ENCODE data around the gene TUBB6. TPM values are rescaled to one million over a fixed set of nuclear protein-coding genes. Genes with fewer than 3 reads are reported as not detected.
A peak's percentile ranks its signal among the peaks of the same experiment; 100 is the strongest.

The TUBB6 gene
- total RNA-seq, 1 experiment from 2014 or later = 657 TPM

DNA sequence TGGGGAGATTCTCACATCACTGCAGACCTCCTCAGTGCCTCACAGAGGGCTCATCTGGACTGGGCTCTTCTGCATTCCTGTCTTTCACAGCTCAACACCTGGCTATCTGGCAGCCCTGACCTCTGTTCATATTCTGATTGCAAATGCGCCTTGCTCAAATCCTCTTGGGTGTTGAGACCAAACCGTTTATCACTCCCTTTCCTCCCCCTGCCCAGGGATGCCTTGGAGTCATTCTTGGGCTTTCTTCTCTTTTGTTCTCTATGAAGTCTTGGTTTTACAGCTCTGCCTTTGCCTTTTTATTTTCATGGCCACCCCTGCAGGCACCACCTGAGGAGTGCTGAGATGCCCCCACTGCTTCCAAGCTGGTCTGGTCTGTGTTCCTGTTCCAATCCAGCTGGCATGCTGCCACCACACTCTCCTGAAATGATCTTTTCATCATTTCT lies 26.3 kb downstream of the TUBB6 start:
- Histone ChIP-seq H3K36me3 (replicated peaks; ENCODE audit: control insufficient read depth, insufficient read depth, low read length) (no peaks in the 10 kb centered on the region; the same call in 1 of the 2 replicates), H3K4me3 (ENCODE audit: insufficient read depth, low read depth, low read length) (no peak overlapping the region), H3K27me3 (ENCODE audit: control insufficient read depth, insufficient read depth, low read length) (no peaks in the 10 kb centered on the region)
- DNase-seq = no peak

DNA sequence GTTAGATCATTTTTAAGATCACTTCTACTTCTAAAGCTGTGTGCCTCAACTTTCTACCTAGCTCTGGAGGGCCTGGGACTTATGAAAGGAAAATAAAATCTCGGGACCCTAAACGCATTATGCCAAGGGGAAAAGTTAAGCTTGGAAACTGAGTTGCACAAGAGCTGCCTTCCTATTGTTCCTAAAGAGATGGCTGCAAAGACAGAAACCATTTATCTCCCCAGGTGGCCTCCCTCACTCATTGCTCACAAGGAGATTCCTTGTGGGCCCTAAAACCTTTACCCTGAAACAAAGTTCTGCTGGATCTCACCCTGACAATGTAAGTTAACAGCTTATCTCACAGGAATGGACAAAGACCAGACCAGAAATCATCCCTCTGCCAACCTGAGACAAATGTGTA lies 26.8 kb downstream of the TUBB6 start:
- peaks cover under 1% of the 10 kb centered on the region for H3K36me3 ChIP-seq (replicated peaks; ENCODE audit: control insufficient read depth, insufficient read depth, low read length)
- H3K27me3 ChIP-seq (ENCODE audit: control insufficient read depth, insufficient read depth, low read length) = no peaks in the 10 kb centered on the region
- no peak overlapping the region for H3K4me3 ChIP-seq (ENCODE audit: insufficient read depth, low read depth, low read length)
- no peak for DNase-seq

DNA sequence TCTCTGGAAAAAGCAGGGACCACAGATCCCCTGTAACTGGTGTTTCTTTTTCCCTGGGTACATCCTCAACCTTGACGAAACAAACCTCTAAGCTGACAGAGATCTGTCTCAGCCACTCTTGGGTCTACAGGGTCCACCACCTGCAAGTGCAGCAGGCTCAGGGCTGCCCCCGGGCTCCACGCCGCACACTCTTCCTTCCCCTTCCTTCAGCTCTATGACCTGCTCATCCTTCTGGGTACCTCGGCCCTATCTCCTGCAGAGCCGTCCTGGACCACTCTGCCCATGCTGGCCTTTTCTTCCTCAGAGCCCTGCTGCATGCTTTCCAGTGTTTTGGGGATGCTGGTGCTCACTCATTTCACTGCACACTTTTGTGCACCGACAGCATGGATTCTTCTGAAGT lies 27.5 kb downstream of the TUBB6 start:
- H3K4me3 ChIP-seq (ENCODE audit: insufficient read depth, low read depth, low read length) = no peak overlapping the region
- peaks cover 3% of the 10 kb centered on the region for H3K36me3 ChIP-seq (replicated peaks; ENCODE audit: control insufficient read depth, insufficient read depth, low read length)
- no peaks in the 10 kb centered on the region for H3K27me3 ChIP-seq (ENCODE audit: control insufficient read depth, insufficient read depth, low read length)
- no peak for DNase-seq

DNA sequence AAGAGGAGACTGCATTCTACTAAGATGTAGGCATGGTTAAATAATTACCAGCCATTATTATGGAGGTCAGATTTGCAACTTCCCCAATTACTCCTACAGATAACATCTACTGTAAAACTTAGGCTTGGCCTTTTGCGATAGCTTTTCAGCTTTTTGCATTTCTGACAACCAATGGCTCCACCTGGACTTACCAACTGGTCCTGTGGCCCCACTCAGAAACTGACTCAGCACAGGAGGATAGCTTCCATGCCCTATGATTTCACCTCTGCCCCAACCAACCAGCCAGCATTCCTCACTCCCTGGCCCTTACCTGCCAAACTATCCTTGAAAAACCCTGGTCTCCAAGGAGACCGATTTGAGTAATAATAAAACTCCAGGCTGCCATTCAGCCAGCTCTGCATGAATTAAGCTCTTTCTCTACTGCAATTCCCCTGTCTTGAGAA lies 28.2 kb downstream of the TUBB6 start:
- no peak overlapping the region for H3K4me3 ChIP-seq (ENCODE audit: insufficient read depth, low read depth, low read length)
- H3K36me3 ChIP-seq (replicated peaks; ENCODE audit: control insufficient read depth, insufficient read depth, low read length) = peaks cover 3% of the 10 kb centered on the region
- DNase-seq = peak; percentile 57
- no peaks in the 10 kb centered on the region for H3K27me3 ChIP-seq (ENCODE audit: control insufficient read depth, insufficient read depth, low read length)

DNA sequence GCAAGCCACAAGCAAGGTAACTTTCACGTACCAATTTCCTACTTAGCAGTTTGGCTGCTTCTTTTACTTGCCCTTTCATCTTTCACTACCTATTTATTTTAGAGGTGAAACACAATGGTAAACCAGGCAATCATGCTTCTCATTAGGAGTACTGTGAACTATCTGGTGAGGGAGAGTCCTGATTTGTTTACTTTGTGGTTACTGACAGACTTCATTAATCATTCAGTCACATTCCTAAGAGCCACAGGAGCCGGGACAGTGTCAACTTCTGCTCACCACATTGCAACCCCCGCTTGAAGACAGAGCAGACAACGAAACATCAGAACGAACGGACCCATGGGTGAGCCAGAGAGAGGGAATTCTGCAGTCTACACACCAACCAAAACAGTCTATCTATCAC lies 28.8 kb downstream of the TUBB6 start:
- no peaks in the 10 kb centered on the region for H3K27me3 ChIP-seq (ENCODE audit: control insufficient read depth, insufficient read depth, low read length)
- H3K4me3 ChIP-seq (ENCODE audit: insufficient read depth, low read depth, low read length) = no peak overlapping the region
- no peak for DNase-seq
- peaks cover 4% of the 10 kb centered on the region for H3K36me3 ChIP-seq (replicated peaks; ENCODE audit: control insufficient read depth, insufficient read depth, low read length)

DNA sequence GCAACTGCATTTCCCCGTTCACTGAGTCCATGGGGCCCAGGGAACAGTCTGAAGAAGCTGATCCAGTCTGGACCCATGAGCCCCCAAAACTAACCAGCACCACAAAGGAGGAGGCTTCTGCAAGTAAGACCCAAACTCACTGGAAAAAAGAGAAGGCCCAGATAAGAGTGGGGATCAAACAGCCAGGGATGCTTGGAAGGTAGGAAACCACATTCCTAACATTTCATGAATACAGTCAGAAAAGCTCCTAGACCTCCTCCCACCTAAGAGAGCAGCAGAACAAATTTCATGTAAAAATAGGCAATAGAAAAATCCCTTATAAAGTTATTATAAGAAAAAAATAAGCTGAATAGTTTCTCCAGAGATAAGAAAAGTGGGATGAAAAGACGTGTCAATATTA lies 30.3 kb downstream of the TUBB6 start:
- peaks cover 8% of the 10 kb centered on the region for H3K36me3 ChIP-seq (replicated peaks; ENCODE audit: control insufficient read depth, insufficient read depth, low read length)
- no peak overlapping the region for H3K4me3 ChIP-seq (ENCODE audit: insufficient read depth, low read depth, low read length)
- no peak for DNase-seq
- H3K27me3 ChIP-seq (ENCODE audit: control insufficient read depth, insufficient read depth, low read length) = no peaks in the 10 kb centered on the region

DNA sequence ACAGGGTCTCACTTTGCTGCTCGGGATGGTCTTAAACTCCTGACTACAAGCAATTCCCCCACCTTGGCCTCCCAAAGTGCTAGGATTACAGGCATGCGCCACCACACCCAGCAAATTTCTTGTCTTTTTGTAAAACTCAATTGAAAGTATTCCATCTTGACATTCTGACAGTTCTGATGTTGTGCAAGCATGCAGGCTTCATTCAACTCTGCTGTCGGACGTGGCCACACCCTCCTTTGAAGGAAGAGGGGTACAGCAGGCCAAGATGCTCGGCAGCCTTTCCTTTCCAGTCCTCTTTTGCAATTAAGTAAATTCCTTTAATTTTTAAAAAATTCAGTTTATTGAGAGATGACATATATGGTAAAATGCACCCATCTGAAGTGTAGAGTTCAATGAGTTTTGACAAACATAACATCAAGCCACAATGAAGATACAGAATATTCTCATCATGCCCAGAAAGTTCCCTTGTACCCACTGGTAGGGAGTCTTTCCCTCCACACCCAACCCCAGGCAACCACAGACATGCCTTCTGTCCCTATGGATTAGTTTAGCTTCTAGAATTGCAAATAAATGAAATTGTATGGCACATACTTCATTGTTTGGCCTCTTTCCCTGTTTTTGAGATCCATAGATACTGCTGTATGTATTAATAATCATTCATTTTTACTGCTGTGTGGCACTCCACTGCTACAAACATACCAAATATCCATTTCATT lies 33.1 kb downstream of the TUBB6 start:
- peaks cover 24% of the 10 kb centered on the region for H3K36me3 ChIP-seq (replicated peaks; ENCODE audit: control insufficient read depth, insufficient read depth, low read length)
- DNase-seq = no peak
- no peaks in the 10 kb centered on the region for H3K27me3 ChIP-seq (ENCODE audit: control insufficient read depth, insufficient read depth, low read length)
- H3K4me3 ChIP-seq (ENCODE audit: insufficient read depth, low read depth, low read length) = no peak overlapping the region

DNA sequence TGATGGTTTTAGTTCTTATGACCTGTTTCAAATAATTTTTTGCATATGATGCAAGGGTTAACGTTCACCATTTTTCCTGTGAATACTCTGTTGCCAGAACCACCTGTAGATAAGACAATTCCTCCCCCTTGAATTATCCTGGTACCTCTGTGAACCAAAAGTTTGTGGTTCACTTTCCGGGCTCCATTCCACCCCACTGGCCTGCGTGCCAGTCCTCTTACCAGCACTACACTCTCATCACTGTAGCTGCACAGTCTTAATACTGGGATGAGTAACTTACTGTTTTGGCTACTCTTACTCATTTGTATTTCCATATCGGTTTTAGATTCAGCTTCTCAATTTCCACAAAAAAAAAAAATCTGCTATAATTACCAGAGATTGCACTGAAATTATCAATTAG lies 34.6 kb downstream of the TUBB6 start:
- Histone ChIP-seq H3K27me3 (ENCODE audit: control insufficient read depth, insufficient read depth, low read length) (no peaks in the 10 kb centered on the region), H3K36me3 (replicated peaks; ENCODE audit: control insufficient read depth, insufficient read depth, low read length) (peaks cover 28% of the 10 kb centered on the region), H3K4me3 (ENCODE audit: insufficient read depth, low read depth, low read length) (no peak overlapping the region)
- DNase-seq = no peak

DNA sequence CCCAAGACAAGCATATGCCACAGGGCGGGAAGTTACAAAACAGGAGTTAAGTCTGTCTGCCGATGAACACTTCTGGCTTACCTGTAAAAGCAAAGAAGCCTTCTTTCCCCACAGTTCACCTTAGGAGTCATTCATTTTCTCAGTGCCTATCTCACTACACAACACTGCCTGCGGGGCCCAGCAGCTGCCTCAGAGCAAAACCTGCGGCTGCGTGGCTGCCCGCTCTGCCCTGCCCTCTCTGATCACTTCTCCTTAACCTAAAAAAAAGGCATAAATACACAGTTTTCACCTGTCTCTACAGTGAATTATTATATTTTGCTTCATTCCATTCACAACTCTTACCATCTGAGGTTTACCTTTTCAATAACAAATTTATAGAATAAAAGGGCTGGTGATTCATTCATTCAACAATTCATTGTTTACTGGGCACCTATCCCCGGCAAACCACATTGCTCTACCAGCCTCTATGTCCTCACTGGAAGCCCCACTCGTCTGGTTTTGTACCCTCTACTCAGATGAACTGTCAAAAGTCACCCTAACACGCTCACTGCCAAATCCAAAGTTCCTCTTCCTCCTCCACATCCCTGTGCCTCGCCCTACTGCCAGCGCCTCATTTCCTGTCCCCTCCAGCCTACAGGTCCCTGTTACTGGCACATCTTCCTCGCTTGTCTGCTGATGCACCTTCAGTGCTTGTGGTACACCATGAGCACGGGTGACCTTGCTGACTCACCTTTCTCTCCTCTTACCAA lies 37.6 kb downstream of the TUBB6 start:
- no peak for DNase-seq
- peaks cover 34% of the 10 kb centered on the region for H3K36me3 ChIP-seq (replicated peaks; ENCODE audit: control insufficient read depth, insufficient read depth, low read length)
- no peaks in the 10 kb centered on the region for H3K27me3 ChIP-seq (ENCODE audit: control insufficient read depth, insufficient read depth, low read length)

DNA sequence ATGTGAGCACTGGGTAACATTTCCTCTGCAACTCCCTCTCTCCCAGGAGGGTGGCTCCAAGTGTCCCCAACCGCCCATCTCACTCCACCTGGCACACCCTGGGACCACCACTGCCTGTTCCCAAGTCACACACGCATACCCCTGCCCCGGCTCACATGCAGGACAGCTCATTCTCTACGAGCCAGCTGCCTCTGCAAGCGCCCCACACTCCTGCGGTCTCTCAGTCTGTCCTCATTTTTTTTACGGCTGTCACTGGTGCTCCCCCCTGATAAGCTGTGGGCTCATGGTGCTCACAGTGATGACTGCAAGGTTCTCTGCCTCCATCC lies 38.2 kb downstream of the TUBB6 start:
- DNase-seq = no peak
- H3K36me3 ChIP-seq (replicated peaks; ENCODE audit: control insufficient read depth, insufficient read depth, low read length) = peaks cover 36% of the 10 kb centered on the region
- no peaks in the 10 kb centered on the region for H3K27me3 ChIP-seq (ENCODE audit: control insufficient read depth, insufficient read depth, low read length)
- no peak overlapping the region for H3K4me3 ChIP-seq (ENCODE audit: insufficient read depth, low read depth, low read length)

More for the DNA sequence above, 37.6 kb downstream of the TUBB6 start:
- no peak overlapping the region for H3K4me3 ChIP-seq (ENCODE audit: insufficient read depth, low read depth, low read length)

DNA sequence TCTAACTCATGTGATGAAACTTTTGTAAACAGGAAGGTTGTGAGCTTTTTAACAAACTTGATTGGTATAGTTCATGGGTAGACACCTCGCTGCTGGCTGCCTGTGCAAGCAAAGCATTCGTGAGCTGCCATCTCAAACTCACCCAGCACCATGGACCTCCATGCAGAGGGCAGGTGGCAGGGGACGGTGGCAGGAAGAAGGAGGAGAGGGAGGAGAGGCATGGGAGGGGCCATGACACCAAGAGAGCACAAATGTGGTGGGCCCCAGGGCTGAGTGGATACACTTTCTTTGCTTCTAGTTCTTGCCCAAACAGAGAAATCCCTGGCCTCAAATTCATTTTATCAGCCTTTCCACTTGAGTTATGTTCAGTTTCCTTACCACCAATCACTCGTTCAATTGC lies 39.9 kb downstream of the TUBB6 start:
- Histone ChIP-seq H3K27me3 (ENCODE audit: control insufficient read depth, insufficient read depth, low read length) (no peaks in the 10 kb centered on the region), H3K36me3 (replicated peaks; ENCODE audit: control insufficient read depth, insufficient read depth, low read length) (peaks cover 39% of the 10 kb centered on the region)
- DNase-seq = no peak

DNA sequence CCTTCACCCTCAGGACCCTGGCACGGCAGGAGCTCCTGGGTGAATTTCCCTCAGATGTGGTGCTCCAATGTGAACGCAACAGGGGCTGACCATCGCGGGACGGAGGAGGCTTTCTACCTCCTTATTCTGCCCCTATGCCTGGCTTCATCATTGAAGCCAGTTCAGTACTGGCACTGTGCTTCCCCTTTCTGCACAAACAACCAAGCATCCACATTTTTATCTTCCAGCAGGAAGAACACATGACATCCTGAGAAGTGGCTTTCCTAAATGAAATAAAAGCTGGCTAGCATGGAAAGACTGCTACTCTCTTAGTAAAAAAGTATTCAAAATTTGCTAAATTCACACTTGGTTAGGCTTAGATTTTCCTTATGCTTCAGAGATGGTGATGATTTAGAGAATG lies 44.1 kb downstream of the TUBB6 start:
- Histone ChIP-seq H3K4me3 (ENCODE audit: insufficient read depth, low read depth, low read length) (no peak overlapping the region), H3K27me3 (ENCODE audit: control insufficient read depth, insufficient read depth, low read length) (no peaks in the 10 kb centered on the region), H3K36me3 (replicated peaks; ENCODE audit: control insufficient read depth, insufficient read depth, low read length) (peaks cover 25% of the 10 kb centered on the region)
- no peak for DNase-seq

More for the DNA sequence above, 39.9 kb downstream of the TUBB6 start:
- H3K4me3 ChIP-seq (ENCODE audit: insufficient read depth, low read depth, low read length) = no peak overlapping the region

DNA sequence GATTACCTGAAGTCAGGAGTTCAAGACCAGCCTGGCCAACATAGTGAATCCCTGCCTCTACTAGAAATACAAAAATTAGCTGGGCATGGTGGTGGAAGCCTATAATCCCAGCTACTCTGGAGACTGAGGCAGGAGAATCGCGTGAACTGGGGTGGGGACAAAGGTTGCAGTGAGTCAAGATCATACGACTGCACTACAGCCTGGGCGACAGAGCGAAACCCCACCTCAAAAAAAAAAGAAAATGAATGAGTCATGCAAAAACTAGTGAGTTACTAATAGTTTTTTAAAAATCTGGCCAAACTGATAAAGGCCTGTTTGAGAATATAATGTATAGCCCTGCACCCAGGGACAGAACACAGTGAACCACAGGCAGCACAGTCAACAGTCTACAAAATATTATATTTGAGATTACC lies 51.5 kb downstream of the TUBB6 start:
- Histone ChIP-seq H3K4me3 (ENCODE audit: insufficient read depth, low read depth, low read length) (no peak overlapping the region), H3K27me3 (ENCODE audit: control insufficient read depth, insufficient read depth, low read length) (no peaks in the 10 kb centered on the region), H3K36me3 (replicated peaks; ENCODE audit: control insufficient read depth, insufficient read depth, low read length) (peaks cover 24% of the 10 kb centered on the region)
- DNase-seq = no peak

DNA sequence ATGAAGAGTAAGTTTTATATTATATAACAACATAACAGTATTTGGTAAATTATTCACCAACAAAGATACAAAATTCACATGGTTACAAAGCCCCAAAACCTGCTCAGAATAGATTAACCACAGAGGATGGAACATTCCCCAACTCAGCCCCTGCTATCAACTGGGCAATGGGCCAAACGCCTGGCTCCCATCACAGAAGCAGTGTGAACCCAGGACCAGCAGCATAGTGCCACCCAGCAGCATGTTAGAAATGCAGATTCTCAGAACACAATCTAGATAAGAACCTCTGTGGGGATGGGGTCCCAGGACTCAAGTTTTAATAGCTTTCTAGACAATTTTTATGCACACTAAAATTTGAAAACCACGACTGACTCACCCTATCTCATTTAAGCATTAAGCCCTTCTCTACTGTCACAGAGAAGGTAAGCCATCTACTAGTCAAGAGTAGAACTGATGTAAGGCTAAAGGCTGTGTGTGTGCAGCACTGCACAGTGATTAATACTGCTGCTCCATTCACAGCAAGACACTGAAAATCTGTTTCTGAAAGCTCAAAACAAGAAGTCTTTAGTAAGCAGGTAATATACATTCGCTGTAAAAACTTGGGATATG lies 53.8 kb downstream of the TUBB6 start:
- no peak overlapping the region for H3K4me3 ChIP-seq (ENCODE audit: insufficient read depth, low read depth, low read length)
- no peak for DNase-seq
- H3K36me3 ChIP-seq (replicated peaks; ENCODE audit: control insufficient read depth, insufficient read depth, low read length) = peaks cover 29% of the 10 kb centered on the region
- H3K27me3 ChIP-seq (ENCODE audit: control insufficient read depth, insufficient read depth, low read length) = no peaks in the 10 kb centered on the region

All from H7 (cell line).